Smooth muscle cell (in vitro differentiated cells): ENCODE measurements around the gene PLCE1. TPM values are rescaled to one million over a fixed set of nuclear protein-coding genes. Genes with fewer than 3 reads are reported as not detected.
A peak's percentile ranks its signal among the peaks of the same experiment; 100 is the strongest.

Experiments
- DNase-seq: peaks from one replicate; lab custom pipeline; 2025; ENCODE audit not compliant: unreplicated experiment; lab: John Stamatoyannopoulos, UW
- H2AFZ ChIP-seq: fragments of 200-600 bp; sonication (generic); 2 replicates; pipeline ENCODE4 v1.6.0; 2016; ENCODE audit warnings: antibody characterized with exemption, low read depth, mild to moderate bottlenecking
- H3F3A ChIP-seq: fragments of 200-600 bp; sonication (generic); 2 replicates; pipeline ENCODE4 v1.6.0; 2017; ENCODE audit warnings: antibody characterized with exemption, low read depth
- H3K27ac ChIP-seq: fragments of 200-600 bp; sonication (generic); 2 replicates; pipeline ENCODE4 v1.5.1; 2016; ENCODE audit warnings: low read depth, mild to moderate bottlenecking
- H3K27me3 ChIP-seq: fragments of 200-600 bp; sonication (generic); 2 replicates; pipeline ENCODE4 v1.6.1; 2016; ENCODE audit warnings: low read depth, mild to moderate bottlenecking
- H3K36me3 ChIP-seq: fragments of 200-600 bp; sonication (generic); 2 replicates; pipeline ENCODE4 v1.5.1; 2016; ENCODE audit warnings: low read depth
- H3K4me1 ChIP-seq: fragments of 200-600 bp; sonication (generic); 2 replicates; pipeline ENCODE4 v1.5.1; 2016; ENCODE audit warnings: low read depth
- H3K4me2 ChIP-seq: fragments of 200-600 bp; sonication (generic); 2 replicates; pipeline ENCODE4 v1.6.0; 2016; ENCODE audit warnings: mild to moderate bottlenecking
- H3K4me3 ChIP-seq: fragments of 200-600 bp; sonication (generic); 2 replicates; pipeline ENCODE4 v1.5.1; 2016; ENCODE audit warnings: mild to moderate bottlenecking
- H3K79me2 ChIP-seq: fragments of 200-600 bp; sonication (generic); 2 replicates; pipeline ENCODE4 v1.6.0; 2016; ENCODE audit warnings: low read depth, mild to moderate bottlenecking
- H3K9ac ChIP-seq: fragments of 200-600 bp; sonication (generic); 2 replicates; pipeline ENCODE4 v1.6.0; 2016; ENCODE audit warnings: low read depth
- H3K9me3 ChIP-seq: fragments of 200-600 bp; sonication (generic); replicated peaks from 2 replicates; pipeline ENCODE4 v1.5.1; 2016; ENCODE audit warnings: low read depth
- H4K20me1 ChIP-seq: fragments of 200-600 bp; sonication (generic); 2 replicates; pipeline ENCODE4 v1.6.0; 2016; ENCODE audit warnings: low read depth
- WGBS: methylation state at CpG from one replicate; pipeline ENCODE4 v1.1.7; 2016; ENCODE audit warnings: low lambda C conversion rate; 5-methylcytosine and 5-hydroxymethylcytosine counted together
- polyA plus RNA-seq: library from polyadenylated mRNA; unstranded; fragments of >200 nt; fragmentation: Nextera tagmentation; extraction: Ambion mirVana; gene quantifications from 2 replicates; pipeline ENCODE4 v1.2.1, GENCODE V29; 2016
- total RNA-seq: library from RNA; depleted of rRNA; stranded (reverse); fragments of >200 nt; gene quantifications from 2 replicates; pipeline ENCODE4 v1.2.3, GENCODE V29; 2014
- TF ChIP-seq, protein P1 (sequence below): fragments of 200-600 bp; sonication (generic); IDR thresholded peaks from 2 replicates; pipeline ENCODE4 v1.5.1; 2017; ENCODE audit warnings: borderline replicate concordance, mild to moderate bottlenecking, antibody characterized with exemption; ENCODE audit not compliant: insufficient read depth, poor library complexity, severe bottlenecking

The PLCE1 gene
- total and polyA plus RNA-seq, 2 experiments from 2014 or later = 4.0 to 4.5 TPM

- Histone ChIP-seq H3K79me2 (peaks cover 24% of the 10 kb centered on the region), H4K20me1 (no peaks in the 10 kb centered on the region), H3K4me1 (peaks cover 20% of the 10 kb centered on the region), H3K9me3 (no peaks in the 10 kb centered on the region), H3K27me3 (no peaks in the 10 kb centered on the region), H2AFZ (no peak overlapping the region), H3K9ac (no peak overlapping the region), H3K4me3 (peak overlapping the region; percentile 21), H3F3A (peaks cover 27% of the 10 kb centered on the region), H3K4me2 (peak overlapping the region; percentile 98), H3K36me3 (no peaks in the 10 kb centered on the region), H3K27ac (peak overlapping the region; percentile 54)
- DNase-seq = no peak
- 70% methylated on average over 2 of the region's 2 CpGs for WGBS
- TF ChIP-seq, protein P1, sequence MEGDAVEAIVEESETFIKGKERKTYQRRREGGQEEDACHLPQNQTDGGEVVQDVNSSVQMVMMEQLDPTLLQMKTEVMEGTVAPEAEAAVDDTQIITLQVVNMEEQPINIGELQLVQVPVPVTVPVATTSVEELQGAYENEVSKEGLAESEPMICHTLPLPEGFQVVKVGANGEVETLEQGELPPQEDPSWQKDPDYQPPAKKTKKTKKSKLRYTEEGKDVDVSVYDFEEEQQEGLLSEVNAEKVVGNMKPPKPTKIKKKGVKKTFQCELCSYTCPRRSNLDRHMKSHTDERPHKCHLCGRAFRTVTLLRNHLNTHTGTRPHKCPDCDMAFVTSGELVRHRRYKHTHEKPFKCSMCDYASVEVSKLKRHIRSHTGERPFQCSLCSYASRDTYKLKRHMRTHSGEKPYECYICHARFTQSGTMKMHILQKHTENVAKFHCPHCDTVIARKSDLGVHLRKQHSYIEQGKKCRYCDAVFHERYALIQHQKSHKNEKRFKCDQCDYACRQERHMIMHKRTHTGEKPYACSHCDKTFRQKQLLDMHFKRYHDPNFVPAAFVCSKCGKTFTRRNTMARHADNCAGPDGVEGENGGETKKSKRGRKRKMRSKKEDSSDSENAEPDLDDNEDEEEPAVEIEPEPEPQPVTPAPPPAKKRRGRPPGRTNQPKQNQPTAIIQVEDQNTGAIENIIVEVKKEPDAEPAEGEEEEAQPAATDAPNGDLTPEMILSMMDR = peak; percentile 23
These were observed 1.2 kb upstream of the PLCE1 start for GRCh38 chr10:93992400-93993030.

DNA sequence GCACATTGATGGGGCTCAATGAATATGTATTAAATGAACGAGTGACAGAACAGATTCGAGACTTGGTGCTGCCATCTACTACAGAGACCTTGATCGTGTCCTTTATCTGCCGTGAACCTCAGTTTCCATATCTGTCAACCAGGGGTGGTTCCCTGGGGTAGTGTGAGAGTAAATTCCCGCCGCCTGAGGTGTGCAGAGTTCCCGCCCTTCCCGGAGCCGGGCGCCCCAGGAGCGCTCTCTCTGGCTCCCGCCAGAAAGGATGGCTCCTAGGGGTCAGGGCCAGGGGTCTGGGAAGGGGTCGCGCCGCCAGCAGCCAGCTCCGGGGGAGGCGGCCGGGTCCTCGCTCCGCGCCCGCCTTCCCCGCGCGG lies 333 bp upstream of the PLCE1 start:
- Histone ChIP-seq H3K79me2 (peaks cover 25% of the 10 kb centered on the region), H3K27ac (no peak overlapping the region), H3K27me3 (no peaks in the 10 kb centered on the region), H3K36me3 (no peaks in the 10 kb centered on the region), H3K9ac (no peak overlapping the region), H3K4me2 (peak overlapping the region; percentile 98), H3K9me3 (no peaks in the 10 kb centered on the region), H3F3A (peaks cover 27% of the 10 kb centered on the region), H3K4me1 (peaks cover 20% of the 10 kb centered on the region), H2AFZ (peak overlapping the region; percentile 92), H3K4me3 (peak overlapping the region; percentile 85), H4K20me1 (no peaks in the 10 kb centered on the region)
- TF ChIP-seq, protein P1 = no peak
- WGBS = 21% methylated on average over 12 of the region's 25 CpGs
- no peak for DNase-seq

GRCh38 chr10:93994438-93994801 lies 689 bp downstream of the PLCE1 start:
- no peaks in the 10 kb centered on the region for H4K20me1 ChIP-seq
- no peaks in the 10 kb centered on the region for H3K27me3 ChIP-seq
- H3F3A ChIP-seq = peaks cover 27% of the 10 kb centered on the region
- peaks cover 21% of the 10 kb centered on the region for H3K4me1 ChIP-seq
- peak overlapping the region; percentile 85 for H3K4me3 ChIP-seq
- H3K27ac ChIP-seq = no peak overlapping the region
- 24% methylated on average over 12 of the region's 12 CpGs for WGBS
- TF ChIP-seq, protein P1 = no peak
- H3K79me2 ChIP-seq = peaks cover 25% of the 10 kb centered on the region
- H3K4me2 ChIP-seq = peak overlapping the region; percentile 98
- peak overlapping the region; percentile 96 for H2AFZ ChIP-seq
- no peak for DNase-seq
- no peaks in the 10 kb centered on the region for H3K36me3 ChIP-seq
- no peaks in the 10 kb centered on the region for H3K9me3 ChIP-seq
- H3K9ac ChIP-seq = no peak overlapping the region

GRCh38 chr10:93995182-93995581 lies 1.5 kb downstream of the PLCE1 start:
- no peaks in the 10 kb centered on the region for H3K36me3 ChIP-seq
- 100% methylated on average over 1 of the region's 1 CpG for WGBS
- no peak overlapping the region for H2AFZ ChIP-seq
- no peak for DNase-seq
- no peaks in the 10 kb centered on the region for H4K20me1 ChIP-seq
- H3K79me2 ChIP-seq = peaks cover 25% of the 10 kb centered on the region
- no peak overlapping the region for H3K9ac ChIP-seq
- no peak overlapping the region for H3K27ac ChIP-seq
- peak overlapping the region; percentile 85 for H3K4me3 ChIP-seq
- no peaks in the 10 kb centered on the region for H3K9me3 ChIP-seq
- H3F3A ChIP-seq = peaks cover 31% of the 10 kb centered on the region
- TF ChIP-seq, protein P1 = no peak
- H3K27me3 ChIP-seq = no peaks in the 10 kb centered on the region
- H3K4me1 ChIP-seq = peaks cover 28% of the 10 kb centered on the region
- peak overlapping the region; percentile 98 for H3K4me2 ChIP-seq
